GM19438 (cell line): ENCODE results near the gene AP5S1.
A peak's percentile ranks its signal among the peaks of the same experiment; 100 is the strongest.

Experiments
- ATAC-seq: cut with Tn5 transposase; IDR thresholded peaks from one replicate; pipeline ENCODE4 v1.9.1; 2021; ENCODE audit warnings: low read depth; ENCODE audit not compliant: unreplicated experiment

AP5S1 gene, protein sequence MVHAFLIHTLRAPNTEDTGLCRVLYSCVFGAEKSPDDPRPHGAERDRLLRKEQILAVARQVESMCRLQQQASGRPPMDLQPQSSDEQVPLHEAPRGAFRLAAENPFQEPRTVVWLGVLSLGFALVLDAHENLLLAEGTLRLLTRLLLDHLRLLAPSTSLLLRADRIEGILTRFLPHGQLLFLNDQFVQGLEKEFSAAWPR

GRCh38 chr20:3820048-3820900, at the start of gene AP5S1:
TSS of gene AP5S1 (plus strand) at chr20:3820547. CDS start at chr20:3822118, 1,571 bp downstream.
- peak; percentile 82 for ATAC-seq

DNA sequence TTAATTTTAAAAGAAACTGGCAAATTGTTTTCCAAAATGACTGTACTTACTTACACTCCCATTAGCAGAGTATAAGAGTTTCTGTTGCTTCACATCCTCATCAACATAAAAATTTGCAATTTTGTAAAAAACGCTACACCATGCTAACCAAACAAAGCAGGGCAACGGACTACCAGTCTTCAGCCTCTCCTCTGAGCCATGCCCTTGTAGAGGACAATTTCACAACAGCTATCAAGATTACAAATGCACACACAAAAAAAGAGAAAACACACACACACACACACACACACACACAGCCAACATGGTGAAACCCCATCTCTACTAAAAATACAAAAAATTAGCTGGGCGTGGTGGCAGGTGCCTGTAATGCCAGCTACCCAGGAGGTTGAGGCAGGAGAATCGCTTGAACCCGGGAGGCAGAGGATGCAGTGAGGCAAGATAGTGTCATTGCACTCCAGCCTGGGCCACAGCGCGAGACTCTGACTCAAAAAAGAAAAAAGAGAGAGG, 48.7 kb upstream of the AP5S1 start:
- ATAC-seq = no peak

- no peak for ATAC-seq
These were observed 44.8 kb upstream of the AP5S1 start for GRCh38 chr20:3775457-3776108.

GRCh38 chr20:3777381-3777715, 43.0 kb upstream of the AP5S1 start:
- no peak for ATAC-seq

- ATAC-seq = no peak
These were observed 42.4 kb upstream of the AP5S1 start for GRCh38 chr20:3777716-3778629.

- ATAC-seq = no peak
These were observed 41.4 kb upstream of the AP5S1 start for GRCh38 chr20:3778976-3779375.

DNA sequence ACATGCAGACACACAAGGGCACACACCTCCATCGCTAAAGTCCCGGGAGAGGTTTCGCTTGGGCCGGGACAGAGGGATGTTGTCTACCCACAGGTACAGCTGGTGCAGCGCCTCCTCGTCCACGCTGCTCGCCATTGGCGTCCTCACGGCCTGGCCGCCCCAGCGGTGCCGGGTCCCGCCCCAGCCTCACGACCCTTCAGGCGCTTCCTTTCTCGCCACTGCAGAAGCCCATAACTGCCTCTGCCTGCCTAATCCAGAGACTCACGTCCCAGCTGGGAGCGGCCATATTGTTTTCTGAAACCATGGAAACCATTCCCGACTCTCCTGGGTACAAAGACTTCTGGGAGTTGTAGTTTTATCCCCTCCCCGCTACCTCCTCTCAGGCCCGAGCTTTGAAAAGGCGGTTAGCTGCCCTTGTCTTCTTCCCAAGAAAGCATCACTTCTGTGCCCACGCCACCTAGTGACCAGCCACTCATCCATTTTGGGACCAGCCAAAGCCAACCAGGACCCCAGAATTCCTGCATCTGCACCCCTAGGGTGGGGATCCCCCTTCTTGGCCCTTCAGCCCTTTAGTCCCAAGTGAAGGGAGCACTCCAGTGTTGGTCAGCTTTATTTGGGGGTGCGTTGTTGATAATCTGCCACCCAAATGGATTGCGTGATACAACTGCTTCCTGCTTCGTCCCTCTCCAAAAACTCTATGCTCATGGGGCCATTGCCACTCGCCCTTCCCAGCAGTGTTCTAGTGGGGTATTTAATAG, 39.0 kb upstream of the AP5S1 start, which contains the start of gene SPEF1:
TSS of gene SPEF1 (minus strand) at position 296 of the 758 bp plus-strand sequence. CDS start at position 135, 161 bp downstream.
- ATAC-seq = peak; percentile 63

GRCh38 chr20:3782597-3782996, 37.8 kb upstream of the AP5S1 start:
- no peak for ATAC-seq

- ATAC-seq = no peak
These were observed 37.3 kb upstream of the AP5S1 start for GRCh38 chr20:3783068-3783489.

- no peak for ATAC-seq
These were observed 36.7 kb upstream of the AP5S1 start for GRCh38 chr20:3783511-3784195.

GRCh38 chr20:3784216-3784853, 36.0 kb upstream of the AP5S1 start:
- ATAC-seq = no peak

DNA sequence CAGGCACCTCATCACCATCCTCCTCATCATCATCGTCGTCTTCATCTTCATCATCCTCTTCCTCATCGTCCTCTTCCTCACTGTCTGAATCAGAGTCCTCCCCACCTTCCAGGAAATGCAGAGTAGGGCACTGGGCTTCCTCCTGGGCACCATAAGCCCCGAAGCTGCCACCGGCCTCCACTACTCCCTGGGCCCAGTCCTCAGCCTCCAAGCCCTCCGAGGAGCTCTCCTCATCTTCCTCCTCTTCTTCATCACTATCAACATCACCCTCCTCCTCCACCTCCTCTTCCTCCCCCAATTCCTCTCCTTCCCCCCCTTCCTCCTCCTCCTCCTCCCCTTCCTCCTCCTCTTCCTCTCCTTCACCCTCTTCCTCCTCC, 35.5 kb upstream of the AP5S1 start:
- ATAC-seq = no peak

DNA sequence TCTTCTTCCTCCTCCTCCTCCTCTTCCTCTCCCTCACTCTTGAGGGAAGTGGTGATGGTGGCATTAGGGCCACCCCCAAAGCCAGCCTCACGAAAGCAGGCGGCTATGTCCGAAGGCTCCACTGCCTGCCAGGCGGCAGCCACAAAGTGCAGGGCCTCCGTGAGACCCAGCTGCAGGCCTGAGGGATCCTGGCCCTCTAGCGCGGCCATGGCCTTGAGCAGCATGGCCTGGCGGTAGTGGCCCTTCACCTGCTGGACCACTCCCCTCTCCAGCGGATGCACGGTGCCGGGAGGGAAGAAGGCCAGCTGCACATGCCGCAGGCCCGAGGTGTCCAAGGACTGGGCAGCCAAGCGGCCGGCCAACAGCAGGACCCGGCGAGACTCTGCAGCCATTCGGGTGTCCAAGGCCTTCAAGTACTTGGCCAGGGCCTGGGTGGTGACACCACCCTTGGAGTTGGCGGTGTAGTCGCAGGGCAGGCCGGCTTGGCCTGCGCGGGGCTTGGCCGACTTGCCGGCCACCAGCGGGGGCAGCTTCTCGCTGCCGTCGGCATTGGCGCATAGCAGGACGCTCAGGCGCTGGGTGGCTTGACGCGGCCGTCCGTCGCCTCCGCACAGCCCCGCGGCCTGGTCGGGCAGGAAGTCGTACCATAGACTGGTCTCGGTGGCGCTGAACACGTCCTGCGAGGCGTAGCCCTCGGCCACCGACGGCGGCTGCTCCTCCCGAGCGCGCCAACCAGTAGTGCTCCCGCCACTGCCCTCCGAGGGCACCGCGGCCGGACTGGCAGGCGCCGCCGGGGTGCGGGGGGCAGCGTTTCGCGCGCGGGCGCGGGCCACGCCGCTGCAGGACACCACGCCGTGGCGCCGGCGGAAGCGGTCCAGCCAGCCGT, 34.9 kb upstream of the AP5S1 start:
- no peak for ATAC-seq

GRCh38 chr20:3786126-3786484, 34.2 kb upstream of the AP5S1 start:
- ATAC-seq = peak; percentile 4

- ATAC-seq = peak; percentile 63
These were observed 33.6 kb upstream of the AP5S1 start, which contains the start of gene CENPB for GRCh38 chr20:3786665-3787323. TSS of gene CENPB (minus strand) at chr20:3786740. CDS start at chr20:3786483, 257 bp downstream.

DNA sequence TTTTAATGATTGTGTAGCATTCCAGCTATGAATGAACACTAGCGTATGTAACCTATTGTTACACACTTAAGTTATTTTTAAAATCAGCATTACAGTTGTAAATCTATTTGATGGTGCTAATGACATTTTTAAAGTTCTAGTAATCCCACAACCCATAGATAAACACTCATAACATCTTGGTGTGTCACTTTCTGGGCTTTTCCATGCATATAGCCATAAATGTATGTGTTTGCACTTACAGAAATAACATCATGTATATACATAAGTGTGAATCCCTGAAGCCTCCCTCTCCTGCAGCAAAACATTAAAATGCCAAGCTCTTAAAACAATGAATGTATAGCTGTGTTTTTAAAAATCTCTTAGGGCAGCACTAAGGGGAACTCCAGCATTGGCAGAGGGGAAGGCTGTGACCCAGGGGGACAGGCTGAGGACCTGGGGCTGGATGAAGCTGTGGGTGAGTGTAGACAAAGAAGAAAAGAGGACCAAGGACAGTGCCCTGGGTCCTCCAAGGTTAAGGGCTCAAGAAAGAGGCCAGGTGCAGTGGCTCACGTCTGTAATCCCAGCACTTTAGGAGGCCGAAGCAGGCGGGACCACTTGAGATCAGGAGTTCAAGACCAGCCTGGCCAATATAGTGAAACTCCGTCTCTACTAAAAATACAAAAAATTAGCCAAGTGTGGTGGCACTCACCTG, 32.9 kb upstream of the AP5S1 start:
- no peak for ATAC-seq
